IMR-90 (cell line): ENCODE measurements around the gene DLG4. TPM values are rescaled to one million over a fixed set of nuclear protein-coding genes. Genes with fewer than 3 reads are reported as not detected.

Experiments
- ATAC-seq: fragments of 200-7000 bp; cut with Tn5 transposase; 2 replicates; pipeline ENCODE4 v1.9.1; 2020; ENCODE audit warnings: low read depth, mild to moderate bottlenecking, moderate library complexity
- BruUV-seq: library from RNA; stranded (reverse); fragments of 400-500 nt; replicated peaks from 2 replicates; lab custom pipeline; 2021; lab: Mats Ljungman, UMichigan
- CTCF ChIA-PET: fragments of 300-600 bp; formaldehyde crosslinking; extraction: SDS; loops from one replicate; lab custom pipeline; 2021; ENCODE audit warnings: antibody characterized with exemption; lab: Yijun Ruan, JAX
- POLR2A ChIA-PET: fragments of 300-600 bp; sonication (Branson Sonifier 250); formaldehyde crosslinking; loops from one replicate; lab custom pipeline; 2022; ENCODE audit warnings: antibody characterized with exemption; ENCODE audit not compliant: unreplicated experiment; lab: Charles Lee
- DNase-seq: peaks from one replicate; pipeline ENCODE4 v3.0.0; 2013
- H2AFZ ChIP-seq: replicated peaks from 2 replicates; pipeline ENCODE3; 2013; ENCODE audit warnings: low read length, mild to moderate bottlenecking; ENCODE audit not compliant: poor library complexity
- H2AK5ac ChIP-seq: 2 replicates; pipeline ENCODE4 v1.6.1; 2013; ENCODE audit warnings: low read depth, low read length, inconsistent platforms
- H2AK9ac ChIP-seq: replicated peaks from 2 replicates; pipeline ENCODE3; 2013; ENCODE audit warnings: mild to moderate bottlenecking, low read depth, low read length, moderate library complexity; ENCODE audit not compliant: poor library complexity
- H2BK120ac ChIP-seq: 2 replicates; pipeline ENCODE4 v1.6.1; 2013; ENCODE audit warnings: low read depth, low read length, inconsistent platforms
- H2BK15ac ChIP-seq: 3 replicates; pipeline ENCODE4 v1.6.1; 2013; ENCODE audit warnings: low read depth, low read length, inconsistent platforms
- H2BK20ac ChIP-seq: 2 replicates; pipeline ENCODE4 v1.6.1; 2013; ENCODE audit warnings: low read depth, mild to moderate bottlenecking, inconsistent platforms, low read length, moderate library complexity
- H2BK5ac ChIP-seq: 2 replicates; pipeline ENCODE4 v1.6.1; 2013; ENCODE audit warnings: mild to moderate bottlenecking, low read depth, low read length, inconsistent platforms; ENCODE audit not compliant: poor library complexity, severe bottlenecking
- H3K14ac ChIP-seq: replicated peaks from 2 replicates; pipeline ENCODE4 v1.6.1; 2013; ENCODE audit warnings: low read depth, low read length, inconsistent platforms
- H3K18ac ChIP-seq: 2 replicates; pipeline ENCODE4 v1.6.1; 2013; ENCODE audit warnings: low read depth, low read length, control low read depth
- H3K23ac ChIP-seq: 2 replicates; pipeline ENCODE4 v1.6.1; 2013; ENCODE audit warnings: low read depth, low read length, inconsistent platforms
- H3K27ac ChIP-seq: 2 replicates; pipeline ENCODE4 v1.5.1; 2013; ENCODE audit warnings: mild to moderate bottlenecking, control low read depth, low read length; ENCODE audit not compliant: insufficient read depth
- H3K27me3 ChIP-seq: 2 replicates; pipeline ENCODE4 v1.6.1; 2013; ENCODE audit warnings: low read length; ENCODE audit not compliant: control insufficient read depth, insufficient read depth
- H3K36me3 ChIP-seq: 2 replicates; pipeline ENCODE4 v1.6.1; 2013; ENCODE audit warnings: low read length, mixed read lengths; ENCODE audit not compliant: control insufficient read depth, insufficient read depth
- H3K4ac ChIP-seq: 2 replicates; pipeline ENCODE4 v1.6.1; 2013; ENCODE audit warnings: low read depth, low read length, inconsistent platforms
- H3K4me1 ChIP-seq: 2 replicates; pipeline ENCODE4 v1.6.1; 2013; ENCODE audit warnings: low read length, mixed read lengths; ENCODE audit not compliant: control insufficient read depth, insufficient read depth
- H3K4me2 ChIP-seq: 2 replicates; pipeline ENCODE4 v1.6.1; 2013; ENCODE audit warnings: low read depth, mild to moderate bottlenecking, control low read depth, low read length, moderate library complexity
- H3K4me3 ChIP-seq: 2 replicates; pipeline ENCODE4 v1.5.1; 2013; ENCODE audit warnings: low read depth, mild to moderate bottlenecking, control low read depth, low read length, moderate library complexity; ENCODE audit not compliant: insufficient read depth
- H3K56ac ChIP-seq: 2 replicates; pipeline ENCODE4 v1.6.1; 2013; ENCODE audit warnings: low read length, inconsistent platforms; ENCODE audit not compliant: insufficient read depth; ENCODE audit errors: extremely low read depth
- H3K79me1 ChIP-seq, 2 experiments: 2 replicates each; pipeline ENCODE4 v1.6.1; 2013; ENCODE audit warnings: low read length in 2 of 2, inconsistent platforms in 1 of 2, low read depth in 1 of 2
- H3K9ac ChIP-seq: 2 replicates; pipeline ENCODE4 v1.6.1; 2013; ENCODE audit warnings: low read depth, low read length, control low read depth
- H3K9me1 ChIP-seq: 2 replicates; pipeline ENCODE4 v1.6.1; 2013; ENCODE audit warnings: low read length, inconsistent platforms; ENCODE audit not compliant: insufficient read depth
- H3K9me3 ChIP-seq: 2 replicates; pipeline ENCODE4 v1.6.1; 2013; ENCODE audit warnings: low read length; ENCODE audit not compliant: control insufficient read depth, insufficient read depth
- H4K20me1 ChIP-seq: 2 replicates; pipeline ENCODE4 v1.6.1; 2013; ENCODE audit warnings: low read length, inconsistent platforms; ENCODE audit not compliant: insufficient read depth
- H4K5ac ChIP-seq: 2 replicates; pipeline ENCODE4 v1.6.1; 2013; ENCODE audit warnings: mild to moderate bottlenecking, low read depth, low read length, control low read depth
- H4K8ac ChIP-seq, 2 experiments: 2 replicates each; pipeline ENCODE4 v1.6.1; 2013; ENCODE audit warnings: low read depth in 2 of 2, low read length in 2 of 2, control low read depth in 1 of 2, inconsistent platforms in 1 of 2
- H4K91ac ChIP-seq: 2 replicates; pipeline ENCODE4 v1.6.1; 2013; ENCODE audit warnings: low read depth, low read length, inconsistent platforms; ENCODE audit not compliant: insufficient read depth
- BHLHE40 ChIP-seq: fragments of 150-350 bp; IDR thresholded peaks from 2 replicates; pipeline ENCODE4 v1.6.1; 2016; ENCODE audit warnings: mild to moderate bottlenecking, low read depth, low read length
- CEBPB ChIP-seq: IDR thresholded peaks from 2 replicates; pipeline ENCODE4 v1.6.1; 2012; ENCODE audit warnings: low read depth, low read length, improper control_type of control experiment
- CHD1 ChIP-seq: IDR thresholded peaks from 2 replicates; pipeline ENCODE4 v1.6.1; 2012; ENCODE audit warnings: low read depth, low read length, improper control_type of control experiment
- CTCF ChIP-seq: conservative IDR thresholded peaks from 2 replicates; pipeline ENCODE4 v1.5.1; 2012; ENCODE audit warnings: mild to moderate bottlenecking, low read depth, low read length, improper control_type of control experiment
- ELK1 ChIP-seq: fragments of 150-350 bp; IDR thresholded peaks from 2 replicates; pipeline ENCODE4 v1.6.1; 2016; ENCODE audit warnings: low read depth, mild to moderate bottlenecking, low read length, moderate library complexity, borderline replicate concordance
- FOS ChIP-seq: fragments of 150-350 bp; IDR thresholded peaks from 2 replicates; pipeline ENCODE4 v1.6.1; 2016; ENCODE audit warnings: low read depth, low read length
- MAFK ChIP-seq: IDR thresholded peaks from 2 replicates; pipeline ENCODE4 v1.6.1; 2012; ENCODE audit warnings: low read depth, low read length, improper control_type of control experiment
- MAZ ChIP-seq: IDR thresholded peaks from 2 replicates; pipeline ENCODE4 v1.6.1; 2012; ENCODE audit warnings: low read depth, mild to moderate bottlenecking, low read length, improper control_type of control experiment, moderate library complexity, borderline replicate concordance
- MXI1 ChIP-seq: IDR thresholded peaks from 2 replicates; pipeline ENCODE4 v1.6.1; 2012; ENCODE audit warnings: low read depth, mild to moderate bottlenecking, low read length, moderate library complexity, borderline replicate concordance
- NFE2L2 ChIP-seq: fragments of 150-350 bp; IDR thresholded peaks from 2 replicates; pipeline ENCODE4 v1.6.1; 2016; ENCODE audit warnings: low read depth, mild to moderate bottlenecking, low read length
- POLR2A ChIP-seq: IDR thresholded peaks from 2 replicates; pipeline ENCODE4 v1.6.1; 2012; ENCODE audit warnings: mild to moderate bottlenecking, low read depth, low read length
- RAD21 ChIP-seq: IDR thresholded peaks from 2 replicates; pipeline ENCODE4 v1.6.1; 2012; ENCODE audit warnings: low read length, improper control_type of control experiment
- RCOR1 ChIP-seq: IDR thresholded peaks from 2 replicates; pipeline ENCODE4 v1.6.1; 2012; ENCODE audit warnings: mild to moderate bottlenecking, low read length, improper control_type of control experiment; ENCODE audit not compliant: insufficient replicate concordance
- RFX5 ChIP-seq: IDR thresholded peaks from 2 replicates; pipeline ENCODE4 v1.8.0; 2012; ENCODE audit warnings: low read depth, mild to moderate bottlenecking, low read length, moderate library complexity
- SMC3 ChIP-seq: fragments of 150-350 bp; IDR thresholded peaks from 2 replicates; pipeline ENCODE4 v1.6.1; 2016; ENCODE audit warnings: low read depth, mild to moderate bottlenecking, antibody characterized with exemption, low read length, moderate library complexity
- USF2 ChIP-seq: fragments of 150-350 bp; IDR thresholded peaks from 2 replicates; pipeline ENCODE4 v1.6.1; 2017; ENCODE audit warnings: mild to moderate bottlenecking, antibody characterized with exemption, low read length, low read depth
- WGBS, 2 experiments: methylation state at CpG; one replicate each; pipeline versions ENCODE4 v1.1.5 to v1.1.7; 2013; ENCODE audit warnings: missing lambda C conversion rate in 2 of 2; ENCODE audit not compliant: insufficient read length in 1 of 2; ENCODE audit errors: extremely low coverage in 2 of 2; 5-methylcytosine and 5-hydroxymethylcytosine counted together
- dilution Hi-C: fragments of 300-500 bp; cut with HindIII; formaldehyde crosslinking; loops from one replicate; pipeline ENCODE4 v1.14.3; 2018; ENCODE audit warnings: low sequenced_read_pairs; ENCODE audit not compliant: unreplicated experiment
- in situ Hi-C: fragments of 300-500 bp; cut with MboI; formaldehyde crosslinking; loops from 3 replicates; pipeline ENCODE4 v1.14.3; 2019; ENCODE audit warnings: low sequenced_read_pairs, inconsistent platforms, mixed read lengths
- intact Hi-C: fragments of 100-400 bp; cut with micrococcal nuclease; formaldehyde crosslinking; loops from 2 replicates; pipeline ENCODE4 v1.10.0; 2022
- polyA plus RNA-seq, 3 experiments: library from polyadenylated mRNA; depleted of rRNA; stranded (reverse); fragments of >200 nt; gene quantifications; 2 replicates each; pipeline ENCODE4 v1.2.3, GENCODE V29; 2012; ENCODE audit warnings: low replicate concordance in 1 of 3
- total RNA-seq: library from RNA; depleted of rRNA; stranded (reverse); fragments of >200 nt; gene quantifications from 2 replicates; pipeline ENCODE4 v1.2.3, GENCODE V29; 2012

DLG4 gene
- total and polyA plus RNA-seq, 2 of the 4 experiments (the other 2 are of a cell fraction), result 8.2 to 30.5 TPM

GRCh38 chr17:7144213-7144612, 75.4 kb downstream of the DLG4 start:
- Histone ChIP-seq H3K9me3 (no peaks in the 10 kb centered on the region), H2AK9ac (no peak overlapping the region), H4K5ac (no peak overlapping the region), H3K23ac (no peak overlapping the region), H3K4me2 (no peak overlapping the region), H3K27me3 (peaks cover 40% of the 10 kb centered on the region), H2BK120ac (no peak overlapping the region), H3K27ac (no peak overlapping the region), H4K8ac (no peak overlapping the region), H3K79me1 (no peaks in the 10 kb centered on the region), H2BK5ac (no peak overlapping the region), H2AFZ (no peak overlapping the region), H4K20me1 (no peaks in the 10 kb centered on the region), H3K18ac (no peak overlapping the region), H3K4me3 (no peak overlapping the region), H3K9ac (no peak overlapping the region), H3K36me3 (no peaks in the 10 kb centered on the region), H2AK5ac (no peak overlapping the region), H3K14ac (no peak overlapping the region), H3K4me1 (no peaks in the 10 kb centered on the region), H3K4ac (no peak overlapping the region), H2BK20ac (no peak overlapping the region), H2BK15ac (no peak overlapping the region), H4K91ac (no peak overlapping the region), H3K56ac (no peak overlapping the region), H3K9me1 (no peaks in the 10 kb centered on the region)
- in situ Hi-C loops, result loop anchor here (25.0 kb wide), 1 partner anchor 232 kb away; no protein-coding TSS in a partner anchor
- BruUV-seq, result no TSS peak
- 54% methylated on average over 6 of the region's 11 CpGs; no CpG with 5 or more reads in 1 of the 2 experiments for WGBS, 2 experiments
- no peak for DNase-seq
- no peak for TF ChIP-seq RCOR1
- no peak for TF ChIP-seq SMC3
- TF ChIP-seq MXI1, result no peak
- no peak for TF ChIP-seq BHLHE40
- no peak for TF ChIP-seq POLR2A
- no peak for TF ChIP-seq MAFK
- TF ChIP-seq MAZ, result no peak
- TF ChIP-seq CTCF, result no peak
- no peak for TF ChIP-seq CEBPB
- no peak for TF ChIP-seq ELK1
- TF ChIP-seq NFE2L2, result no peak
- no peak for TF ChIP-seq USF2
- TF ChIP-seq FOS, result no peak
- no peak for TF ChIP-seq RAD21
- no peak for TF ChIP-seq CHD1
- TF ChIP-seq RFX5, result no peak
- dilution Hi-C loops, result no loop called here
- POLR2A ChIA-PET, result no interaction called here
- ATAC-seq, result no peak
- intact Hi-C loops, result no loop called here
- CTCF ChIA-PET, result no interaction called here
